Keratinocyte (primary cell): ENCODE measurements around the gene HS3ST3B1. TPM values are rescaled to one million over a fixed set of nuclear protein-coding genes. Genes with fewer than 3 reads are reported as not detected.

Experiments
- DNase-seq: peaks from one replicate; pipeline ENCODE4 v3.0.0-alpha.2; 2011; ENCODE audit warnings: low read depth, missing footprints, low spot score
- FAIRE-seq: peaks from 2 replicates; lab custom pipeline; 2011; peaks lifted over from hg19 to GRCh38; lab: Jason Lieb, UNC
- H2AFZ ChIP-seq: 2 replicates; pipeline ENCODE4 v1.6.0; 2012; ENCODE audit warnings: low read length, control low read depth, inconsistent platforms; ENCODE audit not compliant: control insufficient read depth
- H3K27ac ChIP-seq: 2 replicates; pipeline ENCODE4 v1.5.1; 2011; ENCODE audit warnings: low read length; ENCODE audit not compliant: control insufficient read depth, insufficient read depth
- H3K27me3 ChIP-seq: 3 replicates; pipeline ENCODE4 v1.6.0; 2011; ENCODE audit warnings: low read length; ENCODE audit not compliant: control insufficient read depth, insufficient read depth; ENCODE audit errors: extremely low read depth
- H3K36me3 ChIP-seq, 2 experiments: 2 replicates in 1 of 2; 3 replicates in 1 of 2; pipeline ENCODE4 v1.5.1; 2011; ENCODE audit warnings: low read length in 2 of 2, mild to moderate bottlenecking in 1 of 2; ENCODE audit not compliant: control insufficient read depth in 2 of 2, insufficient read depth in 2 of 2; ENCODE audit errors: extremely low read depth in 1 of 2
- H3K4me1 ChIP-seq: 3 replicates; pipeline ENCODE4 v1.5.1; 2011; ENCODE audit warnings: low read length; ENCODE audit not compliant: control insufficient read depth, insufficient read depth; ENCODE audit errors: extremely low read depth
- H3K4me2 ChIP-seq: 3 replicates; pipeline ENCODE4 v1.6.0; 2011; ENCODE audit warnings: low read depth, low read length; ENCODE audit not compliant: control insufficient read depth, insufficient read depth; ENCODE audit errors: extremely low read depth
- H3K4me3 ChIP-seq, 3 experiments: fragments of 200-600 bp in 1 of 3; sonication (generic) in 1 of 3; 2 replicates in 2 of 3; 3 replicates in 1 of 3; pipeline ENCODE4 v1.5.1; 2011 to 2016; ENCODE audit warnings: low read length in 3 of 3, mild to moderate bottlenecking in 3 of 3, control low read depth in 2 of 3, inconsistent platforms in 1 of 3, low read depth in 1 of 3, mixed read lengths in 1 of 3, mixed run types in 1 of 3, moderate library complexity in 1 of 3; ENCODE audit not compliant: control insufficient read depth in 2 of 3, insufficient read depth in 2 of 3; ENCODE audit errors: extremely low read depth in 1 of 3
- H3K79me2 ChIP-seq: 2 replicates; pipeline ENCODE4 v1.6.0; 2012; ENCODE audit warnings: low read length; ENCODE audit not compliant: control insufficient read depth, insufficient read depth
- H3K9ac ChIP-seq: 3 replicates; pipeline ENCODE4 v1.6.0; 2011; ENCODE audit warnings: low read length; ENCODE audit not compliant: control insufficient read depth, insufficient read depth; ENCODE audit errors: extremely low read depth
- H3K9me1 ChIP-seq: 3 replicates; pipeline ENCODE4 v1.6.0; 2011; ENCODE audit warnings: low read length; ENCODE audit not compliant: control insufficient read depth, insufficient read depth; ENCODE audit errors: extremely low read depth
- H3K9me3 ChIP-seq: 2 replicates; pipeline ENCODE4 v1.5.1; 2012; ENCODE audit warnings: low read depth, low read length; ENCODE audit not compliant: control insufficient read depth
- H4K20me1 ChIP-seq: 3 replicates; pipeline ENCODE4 v1.6.0; 2011; ENCODE audit warnings: low read length; ENCODE audit not compliant: control insufficient read depth, insufficient read depth; ENCODE audit errors: extremely low read depth
- CTCF ChIP-seq, 3 experiments: IDR thresholded peaks in 1 of 3; conservative IDR thresholded peaks in 1 of 3; optimal IDR thresholded peaks in 1 of 3; 2 replicates in 2 of 3; 3 replicates in 1 of 3; pipeline versions ENCODE3 to v1.5.1; 2011; ENCODE audit warnings: low read length in 3 of 3, mild to moderate bottlenecking in 3 of 3, moderate library complexity in 2 of 3, control low read depth in 1 of 3, inconsistent platforms in 1 of 3; ENCODE audit not compliant: insufficient read depth in 2 of 3; ENCODE audit errors: extremely low read depth in 1 of 3
- EZH2 ChIP-seq: IDR thresholded peaks from one replicate; pipeline ENCODE4 v1.6.1; 2012; ENCODE audit warnings: inconsistent platforms, mild to moderate bottlenecking, low read length, moderate library complexity
- dilution Hi-C: fragments of 300-500 bp; cut with MboI; formaldehyde crosslinking; loops from one replicate; pipeline ENCODE4 v1.7.0; 2020; ENCODE audit warnings: low sequenced_read_pairs; ENCODE audit not compliant: extremely low pct_ligation_motif_present
- polyA plus RNA-seq, 5 experiments: library from polyadenylated mRNA; depleted of rRNA in 3 of 5; stranded (reverse) in 3 of 5; stranded (forward) in 1 of 5; unstranded in 1 of 5; fragments of >200 nt; gene quantifications; 1 replicate in 1 of 5; 2 replicates in 3 of 5; 3 replicates in 1 of 5; pipeline versions ENCODE4 v1.2.1 to v1.2.3, GENCODE V29; 2011 to 2012; ENCODE audit warnings: missing spikeins in 2 of 5, low read depth in 1 of 5, low replicate concordance in 1 of 5

Gene HS3ST3B1
- polyA plus RNA-seq, 1 donor (not counting 4 experiments of a cell fraction or from before 2014, with no cell fraction given), result 3.9 TPM

GRCh38 chr17:14301279-14302090 is 604 bp downstream of the HS3ST3B1 start:
- no peak for DNase-seq
- Histone ChIP-seq H3K27me3 (peaks cover 63% of the 10 kb centered on the region), H4K20me1 (no peaks in the 10 kb centered on the region), H3K27ac (peak overlapping the region; percentile 52), H3K79me2 (peaks cover 53% of the 10 kb centered on the region), H3K9ac (peak overlapping the region; percentile 72), H3K9me3 (no peaks in the 10 kb centered on the region), H3K4me3 (peak overlapping the region; percentile 61 to 91 (median 75)), H3K4me2 (peak overlapping the region; percentile 81), H3K4me1 (peaks cover 27% of the 10 kb centered on the region), H2AFZ (peak overlapping the region; percentile 94), H3K36me3 (no peaks in the 10 kb centered on the region), H3K9me1 (no peaks in the 10 kb centered on the region)
- peak in 2 of 3 experiments; percentile 22 to 31 for TF ChIP-seq CTCF (optimal IDR thresholded peaks at IDR 0.05 in 1 of 3, IDR thresholded peaks at IDR 0.05 in 1 of 3, conservative IDR thresholded peaks at IDR 0.05 in 1 of 3; ENCODE audit: extremely low read depth in 1 of 3, insufficient read depth in 2 of 3, low read length in 3 of 3)
- TF ChIP-seq EZH2, result no peak
- dilution Hi-C loops, result no loop called here
- FAIRE-seq, result no peak

GRCh38 chr17:14302091-14302430 is 1.2 kb downstream of the HS3ST3B1 start:
- Histone ChIP-seq H3K4me2 (peak overlapping the region; percentile 81), H3K27me3 (peaks cover 58% of the 10 kb centered on the region), H3K27ac (peak overlapping the region; percentile 52), H3K9me1 (no peaks in the 10 kb centered on the region), H3K79me2 (peaks cover 56% of the 10 kb centered on the region), H4K20me1 (no peaks in the 10 kb centered on the region), H2AFZ (peak overlapping the region; percentile 94), H3K4me3 (peak overlapping the region; percentile 61 to 91 (median 75)), H3K36me3 (no peaks in the 10 kb centered on the region), H3K9ac (peak overlapping the region; percentile 72), H3K4me1 (peaks cover 27% of the 10 kb centered on the region), H3K9me3 (no peaks in the 10 kb centered on the region)
- dilution Hi-C loops, result no loop called here
- FAIRE-seq (peak; percentile 36), DNase-seq (no peak)
- TF ChIP-seq EZH2 (no peak), CTCF (optimal IDR thresholded peaks at IDR 0.05 in 1 of 3, IDR thresholded peaks at IDR 0.05 in 1 of 3, conservative IDR thresholded peaks at IDR 0.05 in 1 of 3; ENCODE audit: extremely low read depth in 1 of 3, insufficient read depth in 2 of 3, low read length in 3 of 3) (no peak)
